Measurements from ENCODE around the gene EEF1AKMT3. TPM values are rescaled to one million over a fixed set of nuclear protein-coding genes. Genes with fewer than 3 reads are reported as not detected.
A peak's percentile ranks its signal among the peaks of the same experiment; 100 is the strongest.

Gene EEF1AKMT3
- total RNA-seq, 1 experiment from 2014 or later = 9.3 TPM

- H3F3A ChIP-seq (ENCODE audit: low read length, unreplicated experiment) = no peaks in the 10 kb centered on the region
- CTCF ChIA-PET = no interaction called here
- H2AFZ ChIP-seq (ENCODE audit: low read length) = no peak overlapping the region
- POLR2A ChIA-PET (ENCODE audit: unreplicated experiment) = no interaction called here
- no peaks in the 10 kb centered on the region for H3K27me3 ChIP-seq (ENCODE audit: low read length)
- H3K9me3 ChIP-seq (ENCODE audit: low read length) = no peaks in the 10 kb centered on the region
- no peak overlapping the region for H3K4me3 ChIP-seq (ENCODE audit: low read length)
- H3K27ac ChIP-seq (ENCODE audit: low read length) = no peak overlapping the region
- BruUV-seq (replicated peaks) = no TSS peak
- no peaks in the 10 kb centered on the region for H3K79me2 ChIP-seq (ENCODE audit: low read length)
- peaks cover 5% of the 10 kb centered on the region; the same call in 1 of the 2 replicates for H3K4me1 ChIP-seq (ENCODE audit: insufficient read depth, low read length)
- peaks cover 17% of the 10 kb centered on the region for H3K36me3 ChIP-seq (ENCODE audit: low read depth, low read length)
- no peak for DNase-seq
- TF ChIP-seq EZH2 (IDR thresholded peaks at IDR 0.05; ENCODE audit: low read length, unreplicated experiment) = no peak
- TF ChIP-seq CTCF (conservative IDR thresholded peaks at IDR 0.05; ENCODE audit: low read depth, low read length) = no peak
- no peak for TF ChIP-seq EZH2phosphoT487 (IDR thresholded peaks at IDR 0.05; ENCODE audit: borderline replicate concordance, low read length)
- no peak for ATAC-seq
- H4K20me1 ChIP-seq (ENCODE audit: low read length) = no peaks in the 10 kb centered on the region
- no peaks in the 10 kb centered on the region for H3K9me2 ChIP-seq (replicated peaks; ENCODE audit: low read length)
- H3K9ac ChIP-seq (ENCODE audit: low read length) = no peak overlapping the region
- intact Hi-C loops (cut with micrococcal nuclease) = no loop called here
- H3K4me2 ChIP-seq (ENCODE audit: low read length) = no peak overlapping the region
Measured at GRCh38 chr12:57821474-57822214, 49.2 kb downstream of the EEF1AKMT3 start.

- intact Hi-C loops (cut with micrococcal nuclease) = no loop called here
- Histone ChIP-seq H3K9me3 (ENCODE audit: low read length) (no peaks in the 10 kb centered on the region), H3K36me3 (ENCODE audit: low read depth, low read length) (peaks cover 26% of the 10 kb centered on the region), H2AFZ (ENCODE audit: low read length) (no peak overlapping the region), H3K27me3 (ENCODE audit: low read length) (no peaks in the 10 kb centered on the region), H3K4me3 (ENCODE audit: low read length) (no peak overlapping the region), H3K9me2 (replicated peaks; ENCODE audit: low read length) (no peaks in the 10 kb centered on the region), H3K79me2 (ENCODE audit: low read length) (no peaks in the 10 kb centered on the region), H3K27ac (ENCODE audit: low read length) (no peak overlapping the region), H3F3A (ENCODE audit: low read length, unreplicated experiment) (no peaks in the 10 kb centered on the region), H3K4me2 (ENCODE audit: low read length) (no peak overlapping the region), H3K9ac (ENCODE audit: low read length) (no peak overlapping the region), H3K4me1 (ENCODE audit: insufficient read depth, low read length) (peaks cover 5% of the 10 kb centered on the region; the same call in 1 of the 2 replicates), H4K20me1 (ENCODE audit: low read length) (no peaks in the 10 kb centered on the region)
- POLR2A ChIA-PET (ENCODE audit: unreplicated experiment) = no interaction called here
- DNase-seq (no peak), ATAC-seq (peak; percentile 13; the same call in 1 of the 2 replicates)
- TF ChIP-seq EZH2 (IDR thresholded peaks at IDR 0.05; ENCODE audit: low read length, unreplicated experiment) (no peak), EZH2phosphoT487 (IDR thresholded peaks at IDR 0.05; ENCODE audit: borderline replicate concordance, low read length) (no peak), CTCF (conservative IDR thresholded peaks at IDR 0.05; ENCODE audit: low read depth, low read length) (no peak)
- TSS peak; percentile 3 for BruUV-seq (replicated peaks)
- CTCF ChIA-PET = no interaction called here
Measured at GRCh38 chr12:57822392-57823130, 50.1 kb downstream of the EEF1AKMT3 start.
